Measurements from ENCODE around the gene SGTB. TPM values are rescaled to one million over a fixed set of nuclear protein-coding genes. Genes with fewer than 3 reads are reported as not detected.

The SGTB gene
- total RNA-seq, 2 donors from 2014 or later = 7.4 to 8.3 TPM

- intact Hi-C loops (cut with DNase I) = no loop called here
- no peak for DNase-seq
- ATAC-seq = no peak
These were observed 101.9 kb downstream of the SGTB start for GRCh38 chr5:65620021-65620420.

Other genes starting within 250 kb of the SGTB start
- 1 to 10 TPM; 1.7 TPM for gene ADAMTS6, start 240.2 kb downstream of the SGTB start, total RNA-seq
- gene CENPK, start 158.9 kb downstream of the SGTB start, total RNA-seq = 1 to 10 TPM; 1.2 TPM
- 10 to 100 TPM; 14.6 to 17.6 TPM for gene PPWD1, start 158.8 kb downstream of the SGTB start, total RNA-seq
- 10 to 100 TPM; 15.5 to 17.8 TPM for gene TRIM23, start 97.8 kb downstream of the SGTB start, total RNA-seq
- 1 to 10 TPM; 2.2 to 3.1 TPM for gene SHLD3, start 97.1 kb downstream of the SGTB start, total RNA-seq
- 10 to 100 TPM; 18.1 to 20.6 TPM for gene TRAPPC13, start 97.1 kb downstream of the SGTB start, total RNA-seq
- 10 to 100 TPM; 13.9 to 14.7 TPM for gene NLN, start 96 bp upstream of the SGTB start, total RNA-seq
- gene ERBIN, start 204.5 kb upstream of the SGTB start, total RNA-seq = 10 to 100 TPM; 39.9 to 40.2 TPM

Measured in left cardiac atrium (tissue), 4 donors.